GM12891 (cell line): ENCODE measurements around the gene PTGFRN.

ENCODE experiments used
- POLR2A ChIP-seq: IDR thresholded peaks from 2 replicates; pipeline ENCODE4 v1.6.1; 2011; ENCODE audit warnings: low read depth, low read length, control low read depth
- POLR2AphosphoS5 ChIP-seq: IDR thresholded peaks from 2 replicates; pipeline ENCODE4 v1.6.1; 2011; ENCODE audit warnings: low read depth, low read length, control low read depth
- POU2F2 ChIP-seq: IDR thresholded peaks from 2 replicates; pipeline ENCODE4 v1.6.1; 2011; ENCODE audit warnings: low read depth, mild to moderate bottlenecking, control low read depth, low read length, moderate library complexity
- SPI1 ChIP-seq: IDR thresholded peaks from 2 replicates; pipeline ENCODE4 v1.6.1; 2011; ENCODE audit warnings: low read depth, low read length, control low read depth
- TAF1 ChIP-seq: IDR thresholded peaks from 2 replicates; pipeline ENCODE4 v1.6.1; 2011; ENCODE audit warnings: low read depth, low read length, control low read depth

- TF ChIP-seq POLR2AphosphoS5 = no peak
- no peak for TF ChIP-seq POLR2A
- no peak for TF ChIP-seq TAF1
- TF ChIP-seq SPI1 = no peak
- TF ChIP-seq POU2F2 = no peak
Observed at GRCh38 chr1:116948046-116948445, 38.3 kb downstream of the PTGFRN start.
